GM06990 (cell line): Measurements from ENCODE around the gene RIMS4.

ENCODE experiments used
- DNase-seq: peaks from one replicate; pipeline ENCODE4 v3.0.0-alpha.2; 2011; ENCODE audit not compliant: insufficient read length; ENCODE audit errors: extremely low read depth
- H3K27me3 ChIP-seq: replicated peaks from 2 replicates; pipeline ENCODE4 v1.6.0; 2011; ENCODE audit warnings: low read length; ENCODE audit not compliant: control insufficient read depth, insufficient read depth
- H3K36me3 ChIP-seq: 2 replicates; pipeline ENCODE4 v1.5.1; 2011; ENCODE audit warnings: low read length; ENCODE audit not compliant: control insufficient read depth, insufficient read depth
- H3K4me3 ChIP-seq: replicated peaks from 2 replicates; pipeline ENCODE4 v1.5.1; 2011; ENCODE audit warnings: low read depth, mild to moderate bottlenecking, control low read depth, low read length
- TF ChIP-seq, protein P1 (sequence below): IDR thresholded peaks from 2 replicates; pipeline ENCODE4 v1.5.1; 2011; ENCODE audit warnings: low read length, control low read depth, mild to moderate bottlenecking, inconsistent platforms; ENCODE audit not compliant: insufficient read depth, poor library complexity, severe bottlenecking

Gene RIMS4

DNA sequence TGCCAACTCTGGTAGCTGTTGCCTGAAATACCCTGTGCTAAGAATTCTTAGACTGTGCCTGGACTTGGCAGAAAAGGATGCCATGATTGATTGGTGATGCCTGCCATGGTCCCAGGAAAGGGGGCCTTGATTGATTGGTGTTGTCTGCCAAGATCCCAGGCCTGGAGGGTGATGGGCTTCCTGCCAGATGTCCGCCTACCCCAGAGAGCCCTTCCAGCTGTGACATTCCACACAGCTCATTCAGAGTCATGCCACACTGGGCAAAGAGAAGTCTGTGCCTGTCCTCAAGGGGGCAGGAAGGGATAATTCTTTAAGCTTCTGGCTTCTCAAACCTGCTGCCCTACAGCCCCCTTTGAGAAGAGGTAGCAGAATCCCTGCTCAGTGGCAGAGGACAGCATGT, 24.6 kb downstream of the RIMS4 start:
- TF ChIP-seq, protein P1, sequence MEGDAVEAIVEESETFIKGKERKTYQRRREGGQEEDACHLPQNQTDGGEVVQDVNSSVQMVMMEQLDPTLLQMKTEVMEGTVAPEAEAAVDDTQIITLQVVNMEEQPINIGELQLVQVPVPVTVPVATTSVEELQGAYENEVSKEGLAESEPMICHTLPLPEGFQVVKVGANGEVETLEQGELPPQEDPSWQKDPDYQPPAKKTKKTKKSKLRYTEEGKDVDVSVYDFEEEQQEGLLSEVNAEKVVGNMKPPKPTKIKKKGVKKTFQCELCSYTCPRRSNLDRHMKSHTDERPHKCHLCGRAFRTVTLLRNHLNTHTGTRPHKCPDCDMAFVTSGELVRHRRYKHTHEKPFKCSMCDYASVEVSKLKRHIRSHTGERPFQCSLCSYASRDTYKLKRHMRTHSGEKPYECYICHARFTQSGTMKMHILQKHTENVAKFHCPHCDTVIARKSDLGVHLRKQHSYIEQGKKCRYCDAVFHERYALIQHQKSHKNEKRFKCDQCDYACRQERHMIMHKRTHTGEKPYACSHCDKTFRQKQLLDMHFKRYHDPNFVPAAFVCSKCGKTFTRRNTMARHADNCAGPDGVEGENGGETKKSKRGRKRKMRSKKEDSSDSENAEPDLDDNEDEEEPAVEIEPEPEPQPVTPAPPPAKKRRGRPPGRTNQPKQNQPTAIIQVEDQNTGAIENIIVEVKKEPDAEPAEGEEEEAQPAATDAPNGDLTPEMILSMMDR: no peak
- H3K27me3 ChIP-seq: no peaks in the 10 kb centered on the region; the same call in 1 of the 2 replicates
- H3K36me3 ChIP-seq: no peaks in the 10 kb centered on the region
- DNase-seq: no peak
- no peak overlapping the region for H3K4me3 ChIP-seq

DNA sequence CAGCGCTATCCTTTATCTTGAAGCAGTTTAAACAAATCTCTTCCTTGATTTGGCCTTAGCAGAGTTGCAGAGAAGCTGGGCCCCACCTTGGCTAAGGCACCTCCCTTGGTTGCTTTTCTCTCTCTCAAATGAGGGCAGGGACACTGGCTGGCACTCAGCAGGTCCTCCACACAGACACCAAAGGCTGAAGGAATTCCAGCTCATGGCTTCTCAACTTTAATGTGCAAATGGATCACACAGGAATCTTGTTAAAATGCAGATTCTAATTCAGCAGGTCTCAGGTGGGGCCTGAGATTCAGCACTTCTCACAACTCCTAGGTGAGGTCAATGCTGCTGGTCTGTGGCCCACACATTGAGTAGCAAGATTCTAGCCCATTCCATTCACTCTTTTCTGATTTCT, 25.7 kb downstream of the RIMS4 start:
- TF ChIP-seq, protein P1: no peak
- H3K27me3 ChIP-seq: no peaks in the 10 kb centered on the region; the same call in 1 of the 2 replicates
- no peak for DNase-seq
- no peaks in the 10 kb centered on the region for H3K36me3 ChIP-seq
- H3K4me3 ChIP-seq: no peak overlapping the region

DNA sequence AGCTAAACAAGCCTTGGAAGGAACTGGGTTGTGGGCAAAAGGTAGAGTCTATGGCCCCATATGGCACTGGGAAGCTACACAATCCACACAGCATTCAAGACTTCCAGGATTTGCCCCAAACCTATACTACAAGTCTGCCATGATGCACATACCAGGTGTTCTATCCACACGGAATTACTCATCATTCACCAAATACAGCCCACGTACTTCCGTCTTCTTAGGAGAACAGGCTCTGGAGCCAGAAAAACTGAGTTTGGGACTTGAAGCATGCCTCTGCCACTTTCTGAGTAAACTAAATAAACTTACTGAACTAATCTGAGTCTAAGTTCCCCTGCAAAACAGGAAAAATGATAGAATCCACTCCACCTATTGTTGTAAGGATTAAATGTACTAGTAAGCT, 28.6 kb downstream of the RIMS4 start:
- Histone ChIP-seq H3K27me3 (no peaks in the 10 kb centered on the region; the same call in 1 of the 2 replicates), H3K4me3 (no peak overlapping the region), H3K36me3 (no peaks in the 10 kb centered on the region)
- no peak for DNase-seq
- TF ChIP-seq, protein P1: no peak

DNA sequence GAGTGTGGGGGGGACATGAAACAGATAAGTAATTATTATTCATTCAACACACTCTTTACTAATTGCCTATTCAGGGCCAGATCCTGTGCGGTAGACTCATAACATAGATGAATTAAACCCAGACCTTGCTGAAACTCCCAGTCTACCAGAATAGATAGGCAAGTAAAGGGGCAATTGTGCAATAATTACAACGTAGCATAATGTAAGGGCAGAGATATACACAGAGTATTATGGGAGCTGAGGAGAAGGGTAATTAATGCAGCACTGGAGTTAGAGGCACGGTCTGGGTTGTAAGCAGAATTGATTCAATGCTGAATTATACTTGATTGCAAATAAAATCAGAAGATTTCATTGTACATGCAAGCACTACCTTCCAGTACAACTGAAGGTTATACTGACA, 29.2 kb downstream of the RIMS4 start:
- no peaks in the 10 kb centered on the region; the same call in 1 of the 2 replicates for H3K27me3 ChIP-seq
- no peak overlapping the region for H3K4me3 ChIP-seq
- no peak for DNase-seq
- TF ChIP-seq, protein P1: no peak
- H3K36me3 ChIP-seq: no peaks in the 10 kb centered on the region

DNA sequence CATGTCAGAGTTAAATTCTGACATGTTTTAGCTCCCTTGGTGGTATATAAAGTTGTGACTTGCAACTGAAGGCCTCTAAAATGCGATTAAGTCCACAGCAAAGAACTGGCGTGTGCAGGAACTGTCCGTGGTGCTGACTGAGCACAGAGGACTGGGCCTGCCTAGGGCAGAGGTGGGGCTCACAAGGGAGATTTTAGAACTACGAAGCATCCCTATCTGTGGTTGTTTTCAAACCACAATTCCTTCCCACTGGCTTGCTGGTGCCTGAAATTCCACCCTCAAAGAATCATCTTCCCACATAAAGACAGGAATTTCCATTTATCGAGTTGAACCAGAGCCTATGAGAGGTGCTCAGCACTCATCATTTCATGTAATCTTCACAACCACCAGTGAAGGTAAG, 30.1 kb downstream of the RIMS4 start:
- TF ChIP-seq, protein P1: no peak
- H3K36me3 ChIP-seq: no peaks in the 10 kb centered on the region
- no peaks in the 10 kb centered on the region; the same call in 1 of the 2 replicates for H3K27me3 ChIP-seq
- DNase-seq: no peak
- no peak overlapping the region for H3K4me3 ChIP-seq

DNA sequence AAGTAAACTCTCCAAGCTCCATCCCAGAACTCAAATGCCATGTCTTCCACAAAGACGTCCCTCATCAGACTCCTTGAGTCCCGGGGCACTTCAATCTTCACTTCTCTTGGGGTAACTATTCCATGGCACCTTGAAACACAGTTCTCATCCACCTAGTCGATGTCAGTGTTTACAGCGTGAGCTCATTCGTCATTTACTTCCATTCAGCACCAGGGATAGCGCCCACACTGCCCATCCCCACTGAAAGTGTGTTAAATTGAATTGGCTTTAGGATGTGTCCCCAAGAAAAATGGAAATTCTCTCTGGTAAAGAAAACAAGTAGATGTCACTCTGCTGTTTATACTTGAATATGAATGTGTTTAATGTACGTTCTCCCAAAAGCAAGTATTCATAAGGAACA, 33.4 kb downstream of the RIMS4 start:
- no peaks in the 10 kb centered on the region; the same call in none of the 2 replicates for H3K27me3 ChIP-seq
- no peaks in the 10 kb centered on the region for H3K36me3 ChIP-seq
- no peak for DNase-seq
- no peak overlapping the region for H3K4me3 ChIP-seq
- TF ChIP-seq, protein P1: no peak
